Measurements from ENCODE around the gene SLIT3.

SLIT3 gene

DNA sequence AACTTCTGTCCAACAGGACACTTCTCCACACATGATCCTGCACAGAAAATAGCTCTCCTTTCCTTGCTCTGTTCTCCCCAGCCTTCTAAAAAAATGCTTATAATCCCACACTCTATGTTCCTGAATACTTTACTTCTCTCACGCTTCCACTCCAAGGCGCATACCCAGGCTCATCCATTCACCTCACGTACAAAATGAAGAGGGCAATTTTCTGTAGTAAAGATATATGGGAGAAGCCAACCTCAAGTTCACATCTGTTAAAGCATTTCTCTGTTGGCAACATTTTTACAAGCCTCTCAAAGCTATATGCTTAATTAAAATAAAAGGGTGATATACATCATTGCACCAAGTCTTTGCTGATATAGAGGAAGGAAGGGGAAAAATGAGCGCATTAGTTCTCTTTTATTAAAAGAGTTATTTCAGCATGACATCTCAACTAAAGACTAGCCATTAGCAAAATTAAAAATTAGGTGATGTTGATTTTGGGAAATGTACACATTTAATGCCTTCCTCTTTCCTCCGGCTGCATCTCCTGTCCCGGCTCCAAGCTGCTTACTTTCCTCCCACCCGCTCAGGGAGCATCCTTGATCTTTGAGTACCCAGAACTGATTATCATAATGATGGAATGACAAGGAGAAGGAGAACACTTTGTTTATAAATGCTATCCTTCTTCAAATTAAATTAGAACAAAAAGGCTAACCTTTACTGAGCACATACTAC is 379.6 kb downstream of the SLIT3 start:
- no peak overlapping the region for H3K27ac ChIP-seq (ENCODE audit: low read depth, low read length)
- no peaks in the 10 kb centered on the region for H3K9me3 ChIP-seq (ENCODE audit: control insufficient read depth in 1 of 2, low read length in 2 of 2)
- no peaks in the 10 kb centered on the region for H3K4me1 ChIP-seq (ENCODE audit: control insufficient read depth in 1 of 2, insufficient read depth in 2 of 2, low read length in 2 of 2)
- H3K4me3 ChIP-seq (ENCODE audit: low read depth in 1 of 2, low read length in 2 of 2): no peak overlapping the region
- H3K9ac ChIP-seq (ENCODE audit: low read depth in 1 of 2, low read length in 2 of 2): no peak overlapping the region
- no peaks in the 10 kb centered on the region for H3K36me3 ChIP-seq (ENCODE audit: control insufficient read depth in 1 of 2, insufficient read depth in 2 of 2, low read length in 2 of 2)
- peaks cover 0 to 7% of the 10 kb centered on the region in 2 donors for H3K27me3 ChIP-seq (ENCODE audit: control insufficient read depth in 1 of 2, insufficient read depth in 2 of 2, low read length in 2 of 2)

GRCh38 chr5:168920019-168920810 is 380.7 kb downstream of the SLIT3 start:
- H3K27ac ChIP-seq (ENCODE audit: low read depth, low read length): no peak overlapping the region
- H3K9ac ChIP-seq (ENCODE audit: low read depth in 1 of 2, low read length in 2 of 2): no peak overlapping the region
- no peaks in the 10 kb centered on the region for H3K9me3 ChIP-seq (ENCODE audit: control insufficient read depth in 1 of 2, low read length in 2 of 2)
- no peaks in the 10 kb centered on the region for H3K36me3 ChIP-seq (ENCODE audit: control insufficient read depth in 1 of 2, insufficient read depth in 2 of 2, low read length in 2 of 2)
- H3K4me3 ChIP-seq (ENCODE audit: low read depth in 1 of 2, low read length in 2 of 2): no peak overlapping the region
- no peaks in the 10 kb centered on the region for H3K4me1 ChIP-seq (ENCODE audit: control insufficient read depth in 1 of 2, insufficient read depth in 2 of 2, low read length in 2 of 2)
- peaks cover 0 to 7% of the 10 kb centered on the region in 2 donors for H3K27me3 ChIP-seq (ENCODE audit: control insufficient read depth in 1 of 2, insufficient read depth in 2 of 2, low read length in 2 of 2)

GRCh38 chr5:168917947-168918600 is 382.9 kb downstream of the SLIT3 start:
- no peaks in the 10 kb centered on the region for H3K9me3 ChIP-seq (ENCODE audit: control insufficient read depth in 1 of 2, low read length in 2 of 2)
- no peaks in the 10 kb centered on the region for H3K36me3 ChIP-seq (ENCODE audit: control insufficient read depth in 1 of 2, insufficient read depth in 2 of 2, low read length in 2 of 2)
- peaks cover 0 to 7% of the 10 kb centered on the region in 2 donors for H3K27me3 ChIP-seq (ENCODE audit: control insufficient read depth in 1 of 2, insufficient read depth in 2 of 2, low read length in 2 of 2)
- no peak overlapping the region for H3K4me3 ChIP-seq (ENCODE audit: low read depth in 1 of 2, low read length in 2 of 2)
- H3K9ac ChIP-seq (ENCODE audit: low read depth in 1 of 2, low read length in 2 of 2): no peak overlapping the region
- H3K4me1 ChIP-seq (ENCODE audit: control insufficient read depth in 1 of 2, insufficient read depth in 2 of 2, low read length in 2 of 2): no peaks in the 10 kb centered on the region
- H3K27ac ChIP-seq (ENCODE audit: low read depth, low read length): no peak overlapping the region

DNA sequence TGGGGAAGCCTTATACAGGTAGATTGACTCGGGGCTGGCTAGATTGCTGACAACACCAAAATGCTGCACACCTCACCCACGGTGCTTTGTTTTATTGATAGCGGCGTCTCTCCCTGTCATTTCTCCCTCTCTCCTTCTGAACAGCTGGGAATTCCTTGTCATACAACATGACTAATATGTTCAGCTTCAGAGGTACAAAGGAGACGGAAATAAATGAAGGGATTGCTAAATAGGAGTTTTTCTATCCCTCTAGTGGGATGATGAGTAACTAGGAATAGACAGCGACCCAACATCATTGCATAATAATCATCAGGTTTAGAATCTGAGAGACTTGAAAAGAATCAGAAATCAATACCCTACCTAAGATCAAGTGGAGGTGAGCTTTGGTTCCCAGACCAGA is 384.1 kb downstream of the SLIT3 start:
- Histone ChIP-seq H3K9me3 (ENCODE audit: control insufficient read depth in 1 of 2, low read length in 2 of 2) (no peaks in the 10 kb centered on the region), H3K4me3 (ENCODE audit: low read depth in 1 of 2, low read length in 2 of 2) (no peak overlapping the region), H3K27ac (ENCODE audit: low read depth, low read length) (no peak overlapping the region), H3K4me1 (ENCODE audit: control insufficient read depth in 1 of 2, insufficient read depth in 2 of 2, low read length in 2 of 2) (no peaks in the 10 kb centered on the region), H3K9ac (ENCODE audit: low read depth in 1 of 2, low read length in 2 of 2) (no peak overlapping the region), H3K27me3 (ENCODE audit: control insufficient read depth in 1 of 2, insufficient read depth in 2 of 2, low read length in 2 of 2) (peaks cover 0 to 7% of the 10 kb centered on the region in 2 donors), H3K36me3 (ENCODE audit: control insufficient read depth in 1 of 2, insufficient read depth in 2 of 2, low read length in 2 of 2) (no peaks in the 10 kb centered on the region)

DNA sequence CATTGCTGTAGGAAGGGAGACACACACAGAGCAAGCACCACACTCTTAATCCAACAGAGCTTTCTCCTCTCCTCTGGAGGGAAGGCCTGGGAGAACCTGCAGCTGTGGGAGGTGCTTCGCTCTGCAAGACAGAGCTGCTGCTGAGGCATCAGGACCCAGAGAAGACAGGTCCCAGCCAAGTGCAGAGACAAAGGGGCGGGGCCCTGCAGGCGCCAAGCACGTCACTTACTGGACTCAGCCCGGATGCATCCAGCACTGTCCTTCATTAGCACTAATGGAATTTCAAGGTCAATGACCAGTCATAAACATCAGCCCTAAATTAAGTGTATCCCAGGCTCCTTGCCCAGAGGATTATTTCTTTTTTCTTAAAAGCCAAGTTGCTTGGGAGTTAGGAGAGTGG is 384.7 kb downstream of the SLIT3 start:
- Histone ChIP-seq H3K9me3 (ENCODE audit: control insufficient read depth in 1 of 2, low read length in 2 of 2) (no peaks in the 10 kb centered on the region), H3K27me3 (ENCODE audit: control insufficient read depth in 1 of 2, insufficient read depth in 2 of 2, low read length in 2 of 2) (peaks cover 0 to 7% of the 10 kb centered on the region in 2 donors), H3K4me3 (ENCODE audit: low read depth in 1 of 2, low read length in 2 of 2) (no peak overlapping the region), H3K36me3 (ENCODE audit: control insufficient read depth in 1 of 2, insufficient read depth in 2 of 2, low read length in 2 of 2) (no peaks in the 10 kb centered on the region), H3K9ac (ENCODE audit: low read depth in 1 of 2, low read length in 2 of 2) (no peak overlapping the region), H3K27ac (ENCODE audit: low read depth, low read length) (no peak overlapping the region), H3K4me1 (ENCODE audit: control insufficient read depth in 1 of 2, insufficient read depth in 2 of 2, low read length in 2 of 2) (no peaks in the 10 kb centered on the region)

DNA sequence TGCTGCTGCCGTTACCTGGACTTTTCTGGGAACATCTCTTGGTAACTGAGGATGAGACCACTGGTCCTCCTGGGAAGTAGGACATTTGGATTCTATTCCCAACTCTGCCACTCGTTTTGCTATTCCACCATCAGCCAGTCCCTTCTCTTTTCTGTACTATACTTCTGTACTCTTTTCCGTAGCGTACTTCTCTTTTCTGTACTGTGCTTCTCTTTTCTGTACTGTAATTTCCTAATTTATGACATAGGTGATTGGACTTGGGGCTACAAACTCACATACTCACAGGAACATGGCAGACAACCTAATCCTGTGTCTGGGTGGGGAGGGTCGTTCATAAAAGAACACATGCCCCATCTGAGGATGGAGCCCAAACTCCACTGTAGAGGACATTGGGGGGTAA is 386.4 kb downstream of the SLIT3 start:
- Histone ChIP-seq H3K9ac (ENCODE audit: low read depth in 1 of 2, low read length in 2 of 2) (no peak overlapping the region), H3K27ac (ENCODE audit: low read depth, low read length) (no peak overlapping the region), H3K4me3 (ENCODE audit: low read depth in 1 of 2, low read length in 2 of 2) (no peak overlapping the region), H3K27me3 (ENCODE audit: control insufficient read depth in 1 of 2, insufficient read depth in 2 of 2, low read length in 2 of 2) (no peaks in the 10 kb centered on the region), H3K4me1 (ENCODE audit: control insufficient read depth in 1 of 2, insufficient read depth in 2 of 2, low read length in 2 of 2) (no peaks in the 10 kb centered on the region), H3K36me3 (ENCODE audit: control insufficient read depth in 1 of 2, insufficient read depth in 2 of 2, low read length in 2 of 2) (no peaks in the 10 kb centered on the region), H3K9me3 (ENCODE audit: control insufficient read depth in 1 of 2, low read length in 2 of 2) (no peaks in the 10 kb centered on the region)

- Histone ChIP-seq H3K4me1 (ENCODE audit: control insufficient read depth in 1 of 2, insufficient read depth in 2 of 2, low read length in 2 of 2) (no peaks in the 10 kb centered on the region), H3K4me3 (ENCODE audit: low read depth in 1 of 2, low read length in 2 of 2) (no peak overlapping the region), H3K27ac (ENCODE audit: low read depth, low read length) (no peak overlapping the region), H3K36me3 (ENCODE audit: control insufficient read depth in 1 of 2, insufficient read depth in 2 of 2, low read length in 2 of 2) (no peaks in the 10 kb centered on the region), H3K9me3 (ENCODE audit: control insufficient read depth in 1 of 2, low read length in 2 of 2) (no peaks in the 10 kb centered on the region), H3K27me3 (ENCODE audit: control insufficient read depth in 1 of 2, insufficient read depth in 2 of 2, low read length in 2 of 2) (no peaks in the 10 kb centered on the region), H3K9ac (ENCODE audit: low read depth in 1 of 2, low read length in 2 of 2) (no peak overlapping the region)
Measured at GRCh38 chr5:168910874-168911273, 390.1 kb downstream of the SLIT3 start.

GRCh38 chr5:168908207-168908606 is 392.7 kb downstream of the SLIT3 start:
- no peak overlapping the region for H3K27ac ChIP-seq (ENCODE audit: low read depth, low read length)
- H3K9me3 ChIP-seq (ENCODE audit: control insufficient read depth in 1 of 2, low read length in 2 of 2): no peaks in the 10 kb centered on the region
- no peak overlapping the region for H3K9ac ChIP-seq (ENCODE audit: low read depth in 1 of 2, low read length in 2 of 2)
- no peaks in the 10 kb centered on the region for H3K27me3 ChIP-seq (ENCODE audit: control insufficient read depth in 1 of 2, insufficient read depth in 2 of 2, low read length in 2 of 2)
- H3K4me1 ChIP-seq (ENCODE audit: control insufficient read depth in 1 of 2, insufficient read depth in 2 of 2, low read length in 2 of 2): no peaks in the 10 kb centered on the region
- H3K4me3 ChIP-seq (ENCODE audit: low read depth in 1 of 2, low read length in 2 of 2): no peak overlapping the region
- no peaks in the 10 kb centered on the region for H3K36me3 ChIP-seq (ENCODE audit: control insufficient read depth in 1 of 2, insufficient read depth in 2 of 2, low read length in 2 of 2)

GRCh38 chr5:168903061-168903460 is 397.9 kb downstream of the SLIT3 start:
- Histone ChIP-seq H3K4me1 (ENCODE audit: control insufficient read depth in 1 of 2, insufficient read depth in 2 of 2, low read length in 2 of 2) (no peaks in the 10 kb centered on the region), H3K27me3 (ENCODE audit: control insufficient read depth in 1 of 2, insufficient read depth in 2 of 2, low read length in 2 of 2) (no peaks in the 10 kb centered on the region), H3K27ac (ENCODE audit: low read depth, low read length) (no peak overlapping the region), H3K36me3 (ENCODE audit: control insufficient read depth in 1 of 2, insufficient read depth in 2 of 2, low read length in 2 of 2) (no peaks in the 10 kb centered on the region), H3K4me3 (ENCODE audit: low read depth in 1 of 2, low read length in 2 of 2) (no peak overlapping the region), H3K9me3 (ENCODE audit: control insufficient read depth in 1 of 2, low read length in 2 of 2) (no peaks in the 10 kb centered on the region), H3K9ac (ENCODE audit: low read depth in 1 of 2, low read length in 2 of 2) (no peak overlapping the region)

- Histone ChIP-seq H3K4me3 (ENCODE audit: low read depth in 1 of 2, low read length in 2 of 2) (no peak overlapping the region), H3K27ac (ENCODE audit: low read depth, low read length) (no peak overlapping the region), H3K9ac (ENCODE audit: low read depth in 1 of 2, low read length in 2 of 2) (no peak overlapping the region), H3K4me1 (ENCODE audit: control insufficient read depth in 1 of 2, insufficient read depth in 2 of 2, low read length in 2 of 2) (no peaks in the 10 kb centered on the region), H3K9me3 (ENCODE audit: control insufficient read depth in 1 of 2, low read length in 2 of 2) (no peaks in the 10 kb centered on the region), H3K27me3 (ENCODE audit: control insufficient read depth in 1 of 2, insufficient read depth in 2 of 2, low read length in 2 of 2) (peaks cover 0 to 3% of the 10 kb centered on the region in 2 donors), H3K36me3 (ENCODE audit: control insufficient read depth in 1 of 2, insufficient read depth in 2 of 2, low read length in 2 of 2) (no peaks in the 10 kb centered on the region)
Measured at GRCh38 chr5:168899673-168900072, 401.3 kb downstream of the SLIT3 start.
